ENCODE results near the gene PTPN3. TPM values are rescaled to one million over a fixed set of nuclear protein-coding genes. Genes with fewer than 3 reads are reported as not detected.

PTPN3 gene
- total and polyA plus RNA-seq, 2 experiments from 2014 or later, result 1.4 to 2.6 TPM

DNA sequence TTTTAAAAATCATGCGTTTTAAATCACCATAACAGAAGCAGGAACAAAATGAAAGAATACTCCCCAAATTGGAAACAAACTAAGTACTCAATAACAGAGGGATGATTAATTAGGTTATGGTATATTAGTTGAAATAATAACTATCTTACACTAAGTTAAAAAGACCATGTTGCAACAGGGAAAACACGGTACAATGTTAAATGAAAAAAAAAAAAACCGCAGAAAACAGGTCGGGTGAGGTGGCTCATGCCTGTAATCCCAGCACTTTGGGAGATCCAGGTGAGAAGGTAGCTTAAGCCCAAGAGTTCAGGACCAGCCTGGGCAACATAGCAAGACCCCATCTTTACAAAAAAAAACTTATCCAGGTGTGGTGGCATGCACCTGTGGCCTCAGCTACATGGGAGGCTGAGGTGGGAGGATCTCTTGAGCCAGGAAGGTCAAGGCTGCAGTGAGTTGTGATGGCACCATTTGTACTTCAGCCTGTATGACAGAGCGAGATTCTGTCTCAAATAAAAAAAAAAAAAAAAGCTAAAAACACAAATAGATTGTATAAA is 2.4 kb upstream of the PTPN3 start:
- H3K9me3 Mint-ChIP-seq, result peaks cover 4% of the 10 kb centered on the region
- H3K27me3 ChIP-seq (ENCODE audit: insufficient read depth), result peaks cover 61% of the 10 kb centered on the region
- no peak for TF ChIP-seq CREB1 (CRISPR knock-in tag; IDR thresholded peaks at IDR 0.05; ENCODE audit: low read depth)
- no peak for TF ChIP-seq JUNB (IDR thresholded peaks at IDR 0.05; ENCODE audit: unreplicated experiment)
- TF ChIP-seq EZH2phosphoT487 (IDR thresholded peaks at IDR 0.05; ENCODE audit: unreplicated experiment), result no peak
- TF ChIP-seq STAT1 (IDR thresholded peaks at IDR 0.05; ENCODE audit: unreplicated experiment), result no peak
- H3K4me1 Mint-ChIP-seq, result peaks cover 14% of the 10 kb centered on the region
- H3K79me2 ChIP-seq (replicated peaks; ENCODE audit: insufficient read depth), result no peaks in the 10 kb centered on the region
- H3K27ac Mint-ChIP-seq, result no peak overlapping the region
- no peak for ATAC-seq
- no peaks in the 10 kb centered on the region; the same call in 2 of the 3 replicates for H3K36me3 Mint-ChIP-seq (ENCODE audit: low read depth)
- peaks cover 20% of the 10 kb centered on the region for H3K4me1 ChIP-seq (ENCODE audit: insufficient read depth)
- H3K36me3 ChIP-seq (ENCODE audit: insufficient read depth), result no peaks in the 10 kb centered on the region
- H4K20me1 ChIP-seq (replicated peaks; ENCODE audit: insufficient read depth), result no peaks in the 10 kb centered on the region; the same call in 1 of the 2 replicates
- no peaks in the 10 kb centered on the region for H3F3A ChIP-seq (replicated peaks; ENCODE audit: low read depth)
- no peak overlapping the region for H2AFZ ChIP-seq
- no peak for DNase-seq (ENCODE audit: low spot score)
- peaks cover 42% of the 10 kb centered on the region for H3K27me3 Mint-ChIP-seq (ENCODE audit: insufficient read depth, low read depth, poor library complexity)
- peak overlapping the region; percentile 73; the same call in 1 of the 3 replicates for H3K4me3 Mint-ChIP-seq
- H3K4me3 ChIP-seq, result peak overlapping the region; percentile 61
- H3K9me2 ChIP-seq (ENCODE audit: insufficient read depth), result no peaks in the 10 kb centered on the region
- H3K27ac ChIP-seq (ENCODE audit: low read depth), result no peak overlapping the region
- peak overlapping the region; percentile 88 for H3K4me2 ChIP-seq

- Mint-ChIP-seq H3K4me3 (peak overlapping the region; percentile 73), H3K4me1 (peaks cover 13% of the 10 kb centered on the region), H3K36me3 (ENCODE audit: low read depth) (no peaks in the 10 kb centered on the region; the same call in 2 of the 3 replicates), H3K9me3 (peaks cover 4% of the 10 kb centered on the region), H3K27ac (no peak overlapping the region), H3K27me3 (ENCODE audit: insufficient read depth, low read depth, poor library complexity) (peaks cover 42% of the 10 kb centered on the region)
- peak; percentile 87 for ATAC-seq
- H4K20me1 ChIP-seq (replicated peaks; ENCODE audit: insufficient read depth), result no peaks in the 10 kb centered on the region; the same call in 1 of the 2 replicates
- H2AFZ ChIP-seq, result peak overlapping the region; percentile 98
- H3F3A ChIP-seq (replicated peaks; ENCODE audit: low read depth), result no peaks in the 10 kb centered on the region
- H3K27me3 ChIP-seq (ENCODE audit: insufficient read depth), result peaks cover 68% of the 10 kb centered on the region
- peaks cover 20% of the 10 kb centered on the region for H3K4me1 ChIP-seq (ENCODE audit: insufficient read depth)
- TF ChIP-seq CREB1 (CRISPR knock-in tag; IDR thresholded peaks at IDR 0.05; ENCODE audit: low read depth), result no peak; the same call in 1 of the 2 replicates
- no peak for TF ChIP-seq ZNF114 (CRISPR knock-in tag; IDR thresholded peaks at IDR 0.05)
- TF ChIP-seq, protein P1, sequence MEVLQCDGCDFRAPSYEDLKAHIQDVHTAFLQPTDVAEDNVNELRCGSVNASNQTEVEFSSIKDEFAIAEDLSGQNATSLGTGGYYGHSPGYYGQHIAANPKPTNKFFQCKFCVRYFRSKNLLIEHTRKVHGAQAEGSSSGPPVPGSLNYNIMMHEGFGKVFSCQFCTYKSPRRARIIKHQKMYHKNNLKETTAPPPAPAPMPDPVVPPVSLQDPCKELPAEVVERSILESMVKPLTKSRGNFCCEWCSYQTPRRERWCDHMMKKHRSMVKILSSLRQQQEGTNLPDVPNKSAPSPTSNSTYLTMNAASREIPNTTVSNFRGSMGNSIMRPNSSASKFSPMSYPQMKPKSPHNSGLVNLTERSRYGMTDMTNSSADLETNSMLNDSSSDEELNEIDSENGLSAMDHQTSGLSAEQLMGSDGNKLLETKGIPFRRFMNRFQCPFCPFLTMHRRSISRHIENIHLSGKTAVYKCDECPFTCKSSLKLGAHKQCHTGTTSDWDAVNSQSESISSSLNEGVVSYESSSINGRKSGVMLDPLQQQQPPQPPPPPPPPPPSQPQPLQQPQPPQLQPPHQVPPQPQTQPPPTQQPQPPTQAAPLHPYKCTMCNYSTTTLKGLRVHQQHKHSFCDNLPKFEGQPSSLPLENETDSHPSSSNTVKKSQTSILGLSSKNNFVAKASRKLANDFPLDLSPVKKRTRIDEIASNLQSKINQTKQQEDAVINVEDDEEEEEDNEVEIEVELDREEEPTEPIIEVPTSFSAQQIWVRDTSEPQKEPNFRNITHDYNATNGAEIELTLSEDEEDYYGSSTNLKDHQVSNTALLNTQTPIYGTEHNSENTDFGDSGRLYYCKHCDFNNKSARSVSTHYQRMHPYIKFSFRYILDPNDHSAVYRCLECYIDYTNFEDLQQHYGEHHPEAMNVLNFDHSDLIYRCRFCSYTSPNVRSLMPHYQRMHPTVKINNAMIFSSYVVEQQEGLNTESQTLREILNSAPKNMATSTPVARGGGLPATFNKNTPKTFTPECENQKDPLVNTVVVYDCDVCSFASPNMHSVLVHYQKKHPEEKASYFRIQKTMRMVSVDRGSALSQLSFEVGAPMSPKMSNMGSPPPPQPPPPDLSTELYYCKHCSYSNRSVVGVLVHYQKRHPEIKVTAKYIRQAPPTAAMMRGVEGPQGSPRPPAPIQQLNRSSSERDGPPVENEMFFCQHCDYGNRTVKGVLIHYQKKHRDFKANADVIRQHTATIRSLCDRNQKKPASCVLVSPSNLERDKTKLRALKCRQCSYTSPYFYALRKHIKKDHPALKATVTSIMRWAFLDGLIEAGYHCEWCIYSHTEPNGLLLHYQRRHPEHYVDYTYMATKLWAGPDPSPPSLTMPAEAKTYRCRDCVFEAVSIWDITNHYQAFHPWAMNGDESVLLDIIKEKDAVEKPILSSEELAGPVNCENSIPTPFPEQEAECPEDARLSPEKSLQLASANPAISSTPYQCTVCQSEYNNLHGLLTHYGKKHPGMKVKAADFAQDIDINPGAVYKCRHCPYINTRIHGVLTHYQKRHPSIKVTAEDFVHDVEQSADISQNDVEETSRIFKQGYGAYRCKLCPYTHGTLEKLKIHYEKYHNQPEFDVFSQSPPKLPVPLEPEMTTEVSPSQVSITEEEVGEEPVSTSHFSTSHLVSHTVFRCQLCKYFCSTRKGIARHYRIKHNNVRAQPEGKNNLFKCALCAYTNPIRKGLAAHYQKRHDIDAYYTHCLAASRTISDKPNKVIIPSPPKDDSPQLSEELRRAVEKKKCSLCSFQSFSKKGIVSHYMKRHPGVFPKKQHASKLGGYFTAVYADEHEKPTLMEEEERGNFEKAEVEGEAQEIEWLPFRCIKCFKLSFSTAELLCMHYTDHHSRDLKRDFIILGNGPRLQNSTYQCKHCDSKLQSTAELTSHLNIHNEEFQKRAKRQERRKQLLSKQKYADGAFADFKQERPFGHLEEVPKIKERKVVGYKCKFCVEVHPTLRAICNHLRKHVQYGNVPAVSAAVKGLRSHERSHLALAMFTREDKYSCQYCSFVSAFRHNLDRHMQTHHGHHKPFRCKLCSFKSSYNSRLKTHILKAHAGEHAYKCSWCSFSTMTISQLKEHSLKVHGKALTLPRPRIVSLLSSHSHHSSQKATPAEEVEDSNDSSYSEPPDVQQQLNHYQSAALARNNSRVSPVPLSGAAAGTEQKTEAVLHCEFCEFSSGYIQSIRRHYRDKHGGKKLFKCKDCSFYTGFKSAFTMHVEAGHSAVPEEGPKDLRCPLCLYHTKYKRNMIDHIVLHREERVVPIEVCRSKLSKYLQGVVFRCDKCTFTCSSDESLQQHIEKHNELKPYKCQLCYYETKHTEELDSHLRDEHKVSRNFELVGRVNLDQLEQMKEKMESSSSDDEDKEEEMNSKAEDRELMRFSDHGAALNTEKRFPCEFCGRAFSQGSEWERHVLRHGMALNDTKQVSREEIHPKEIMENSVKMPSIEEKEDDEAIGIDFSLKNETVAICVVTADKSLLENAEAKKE (CRISPR knock-in tag; IDR thresholded peaks at IDR 0.05), result no peak
- H3K27ac ChIP-seq (ENCODE audit: low read depth), result no peak overlapping the region
- DNase-seq (ENCODE audit: low spot score), result peak; percentile 74
- H3K9me2 ChIP-seq (ENCODE audit: insufficient read depth), result no peaks in the 10 kb centered on the region
- H3K36me3 ChIP-seq (ENCODE audit: insufficient read depth), result no peaks in the 10 kb centered on the region
- no peaks in the 10 kb centered on the region for H3K79me2 ChIP-seq (replicated peaks; ENCODE audit: insufficient read depth)
- peak overlapping the region; percentile 61 for H3K4me3 ChIP-seq
- H3K4me2 ChIP-seq, result peak overlapping the region; percentile 88
Measured at GRCh38 chr9:109499631-109500410, 1.7 kb upstream of the PTPN3 start.
